Loucy (cell line): ENCODE results near the gene POLR2J.
A peak's percentile ranks its signal among the peaks of the same experiment; 100 is the strongest.

Experiments used
- H2AFZ ChIP-seq: fragments of 200-600 bp; sonication (generic); 2 replicates; pipeline ENCODE4 v1.6.0; 2016; ENCODE audit warnings: antibody characterized with exemption, mild to moderate bottlenecking, low read length, moderate library complexity
- H3F3A ChIP-seq: fragments of 200-600 bp; 2 replicates; pipeline ENCODE4 v1.6.0; 2016; ENCODE audit warnings: antibody characterized with exemption, low read depth, mild to moderate bottlenecking
- H3K27me3 ChIP-seq: fragments of 200-600 bp; sonication (generic); 2 replicates; pipeline ENCODE4 v1.6.1; 2014; ENCODE audit warnings: low read length, mild to moderate bottlenecking; ENCODE audit not compliant: insufficient read depth, poor library complexity, severe bottlenecking
- H3K36me3 ChIP-seq: fragments of 200-600 bp; sonication (generic); 2 replicates; pipeline ENCODE4 v1.6.1; 2016; ENCODE audit warnings: low read length; ENCODE audit not compliant: insufficient read depth
- H3K4me1 ChIP-seq: fragments of 200-600 bp; sonication (generic); 2 replicates; pipeline ENCODE4 v1.5.1; 2014; ENCODE audit warnings: low read length, mild to moderate bottlenecking; ENCODE audit not compliant: insufficient read depth, poor library complexity, severe bottlenecking
- H3K4me2 ChIP-seq: fragments of 200-600 bp; sonication (generic); 2 replicates; pipeline ENCODE4 v1.6.0; 2014; ENCODE audit warnings: antibody characterized with exemption, low read length, low read depth, mild to moderate bottlenecking; ENCODE audit not compliant: poor library complexity, severe bottlenecking
- H3K4me3 ChIP-seq: fragments of 200-600 bp; sonication (generic); 2 replicates; pipeline ENCODE4 v1.5.1; 2014; ENCODE audit warnings: low read length, mild to moderate bottlenecking, mixed read lengths; ENCODE audit not compliant: poor library complexity, severe bottlenecking
- H3K79me2 ChIP-seq: fragments of 200-600 bp; sonication (generic); 2 replicates; pipeline ENCODE4 v1.6.1; 2014; ENCODE audit warnings: low read length; ENCODE audit not compliant: insufficient read depth
- H3K9ac ChIP-seq: fragments of 200-600 bp; sonication (generic); 2 replicates; pipeline ENCODE4 v1.6.0; 2014; ENCODE audit warnings: mild to moderate bottlenecking, low read depth, low read length, moderate library complexity; ENCODE audit not compliant: poor library complexity, severe bottlenecking
- H3K9me2 ChIP-seq: fragments of 200-600 bp; sonication (generic); replicated peaks from 2 replicates; pipeline ENCODE4 v1.6.1; 2016; ENCODE audit warnings: low read depth, low read length, mixed read lengths
- H3K9me3 ChIP-seq: fragments of 200-600 bp; sonication (generic); 2 replicates; pipeline ENCODE4 v1.6.1; 2014; ENCODE audit warnings: mild to moderate bottlenecking, antibody characterized with exemption, low read length, low read depth; ENCODE audit not compliant: insufficient read depth
- H4K20me1 ChIP-seq: fragments of 200-600 bp; sonication (generic); 2 replicates; pipeline ENCODE4 v1.6.0; 2014; ENCODE audit warnings: antibody characterized with exemption, low read length, mild to moderate bottlenecking; ENCODE audit not compliant: insufficient read depth, poor library complexity, severe bottlenecking
- CTCF ChIP-seq: fragments of 200-600 bp; sonication (generic); conservative IDR thresholded peaks from 2 replicates; pipeline ENCODE4 v1.5.1; 2014; ENCODE audit warnings: mild to moderate bottlenecking, antibody characterized with exemption, low read length
- EZH2phosphoT487 ChIP-seq: fragments of 200-600 bp; IDR thresholded peaks from 2 replicates; pipeline ENCODE4 v1.6.1; 2018; ENCODE audit warnings: antibody characterized with exemption, mild to moderate bottlenecking, moderate library complexity, borderline replicate concordance

Gene POLR2J

GRCh38 chr7:102432442-102433218 is 46.1 kb downstream of the POLR2J start:
- Histone ChIP-seq H3K9me2 (no peaks in the 10 kb centered on the region), H3K4me2 (peak overlapping the region; percentile 81), H3K9me3 (no peaks in the 10 kb centered on the region), H3F3A (no peaks in the 10 kb centered on the region; the same call in 1 of the 2 replicates), H4K20me1 (peaks cover 6% of the 10 kb centered on the region), H3K27me3 (no peaks in the 10 kb centered on the region), H2AFZ (no peak overlapping the region), H3K4me1 (peaks cover 61% of the 10 kb centered on the region), H3K36me3 (no peaks in the 10 kb centered on the region; the same call in 1 of the 2 replicates), H3K4me3 (peak overlapping the region; percentile 99), H3K79me2 (peaks cover 38% of the 10 kb centered on the region), H3K9ac (peak overlapping the region; percentile 71)
- TF ChIP-seq CTCF (no peak), EZH2phosphoT487 (no peak)

- Histone ChIP-seq H3F3A (peaks cover 6% of the 10 kb centered on the region; the same call in 1 of the 2 replicates), H3K9ac (peak overlapping the region; percentile 71), H3K9me3 (no peaks in the 10 kb centered on the region), H3K4me3 (peak overlapping the region; percentile 99), H3K9me2 (no peaks in the 10 kb centered on the region), H3K36me3 (no peaks in the 10 kb centered on the region; the same call in 1 of the 2 replicates), H3K27me3 (no peaks in the 10 kb centered on the region), H2AFZ (peak overlapping the region; percentile 4; the same call in 1 of the 2 replicates), H4K20me1 (peaks cover 6% of the 10 kb centered on the region), H3K4me1 (peaks cover 69% of the 10 kb centered on the region), H3K79me2 (peaks cover 33% of the 10 kb centered on the region), H3K4me2 (peak overlapping the region; percentile 81)
- TF ChIP-seq CTCF = no peak
- TF ChIP-seq EZH2phosphoT487 = no peak
These were observed 47.0 kb downstream of the POLR2J start for GRCh38 chr7:102431617-102432298.

GRCh38 chr7:102429141-102429899 is 49.4 kb downstream of the POLR2J start:
- peaks cover 6% of the 10 kb centered on the region; the same call in 1 of the 2 replicates for H3K36me3 ChIP-seq
- H4K20me1 ChIP-seq = peaks cover 3% of the 10 kb centered on the region
- peaks cover 13% of the 10 kb centered on the region for H3K79me2 ChIP-seq
- H3K9me3 ChIP-seq = no peaks in the 10 kb centered on the region
- H3K27me3 ChIP-seq = no peaks in the 10 kb centered on the region
- no peak overlapping the region for H2AFZ ChIP-seq
- no peak for TF ChIP-seq CTCF
- TF ChIP-seq EZH2phosphoT487 = no peak
- no peaks in the 10 kb centered on the region for H3K9me2 ChIP-seq
- no peak overlapping the region for H3K9ac ChIP-seq
- H3K4me1 ChIP-seq = peaks cover 66% of the 10 kb centered on the region
- H3F3A ChIP-seq = peaks cover 12% of the 10 kb centered on the region; the same call in 1 of the 2 replicates
- H3K4me2 ChIP-seq = no peak overlapping the region
- no peak overlapping the region for H3K4me3 ChIP-seq
